BE2C (cell line): ENCODE measurements around the gene MEIS2.
A peak's percentile ranks its signal among the peaks of the same experiment; 100 is the strongest.

Source experiments
- DNase-seq: peaks from one replicate; pipeline ENCODE4 v3.0.0-alpha.2; 2020
- H3K27me3 ChIP-seq: fragments of 250-450 bp; sonication (Bioruptor Pico); 2 replicates; pipeline ENCODE4 v1.5.1; 2020; ENCODE audit warnings: mild to moderate bottlenecking
- H3K36me3 ChIP-seq: fragments of 250-450 bp; sonication (Bioruptor Pico); 2 replicates; pipeline ENCODE4 v1.5.1; 2020; ENCODE audit warnings: mild to moderate bottlenecking
- H3K4me1 ChIP-seq: fragments of 250-450 bp; sonication (Bioruptor Pico); 2 replicates; pipeline ENCODE4 v1.5.1; 2020
- H3K4me3 ChIP-seq: 2 replicates; pipeline ENCODE4 v1.5.1; 2011; ENCODE audit warnings: low read depth, low read length
- H3K9me3 ChIP-seq: fragments of 250-450 bp; sonication (Bioruptor Pico); 2 replicates; pipeline ENCODE4 v1.5.1; 2020
- CTCF ChIP-seq: IDR thresholded peaks from 2 replicates; pipeline ENCODE4 v1.5.1; 2012; ENCODE audit warnings: mild to moderate bottlenecking, low read depth, low read length

Gene MEIS2

GRCh38 chr15:37103475-37104423 lies 3.4 kb upstream of the MEIS2 start:
- no peaks in the 10 kb centered on the region for H3K36me3 ChIP-seq
- no peaks in the 10 kb centered on the region for H3K9me3 ChIP-seq
- DNase-seq: no peak
- TF ChIP-seq CTCF: no peak
- no peaks in the 10 kb centered on the region for H3K27me3 ChIP-seq
- peak overlapping the region; percentile 97 for H3K4me3 ChIP-seq
- H3K4me1 ChIP-seq: peaks cover 10% of the 10 kb centered on the region

GRCh38 chr15:37103163-37103435 lies 2.8 kb upstream of the MEIS2 start:
- H3K36me3 ChIP-seq: no peaks in the 10 kb centered on the region
- TF ChIP-seq CTCF: no peak
- H3K9me3 ChIP-seq: no peaks in the 10 kb centered on the region
- DNase-seq: no peak
- no peaks in the 10 kb centered on the region for H3K27me3 ChIP-seq
- H3K4me1 ChIP-seq: peaks cover 10% of the 10 kb centered on the region
- peak overlapping the region; percentile 97 for H3K4me3 ChIP-seq

GRCh38 chr15:37102305-37103162 lies 2.2 kb upstream of the MEIS2 start:
- Histone ChIP-seq H3K27me3 (no peaks in the 10 kb centered on the region), H3K4me3 (peak overlapping the region; percentile 97), H3K9me3 (no peaks in the 10 kb centered on the region), H3K36me3 (no peaks in the 10 kb centered on the region), H3K4me1 (peaks cover 6% of the 10 kb centered on the region)
- TF ChIP-seq CTCF: no peak
- DNase-seq: peak; percentile 64

- no peak; the same call in 1 of the 2 replicates for TF ChIP-seq CTCF
- H3K9me3 ChIP-seq: no peaks in the 10 kb centered on the region
- H3K4me1 ChIP-seq: peaks cover 6% of the 10 kb centered on the region; the same call in 1 of the 2 replicates
- no peaks in the 10 kb centered on the region for H3K27me3 ChIP-seq
- peak overlapping the region; percentile 97 for H3K4me3 ChIP-seq
- no peak for DNase-seq
- peaks cover 4% of the 10 kb centered on the region; the same call in 1 of the 2 replicates for H3K36me3 ChIP-seq
Observed at GRCh38 chr15:37101980-37102304, 1.6 kb upstream of the MEIS2 start.

GRCh38 chr15:37100966-37101215 lies 542 bp upstream of the MEIS2 start:
- H3K9me3 ChIP-seq: no peaks in the 10 kb centered on the region
- H3K4me3 ChIP-seq: peak overlapping the region; percentile 97
- peaks cover 14% of the 10 kb centered on the region for H3K36me3 ChIP-seq
- peaks cover 4% of the 10 kb centered on the region; the same call in 1 of the 2 replicates for H3K4me1 ChIP-seq
- DNase-seq: no peak
- no peak for TF ChIP-seq CTCF
- H3K27me3 ChIP-seq: no peaks in the 10 kb centered on the region
